Measurements from ENCODE around the gene PCSK9.

PCSK9 gene

GRCh38 chr1:55039342-55040082 lies at the start of gene PCSK9:
TSS of gene PCSK9 (plus strand) at chr1:55039548. CDS start at chr1:55039838, 290 bp downstream.
- DNase-seq: peak; percentile 67

- no peak for DNase-seq
Measured at GRCh38 chr1:54989968-54990810, 49.2 kb upstream of the PCSK9 start.

GRCh38 chr1:54990916-54991315 lies 48.4 kb upstream of the PCSK9 start:
- no peak for DNase-seq

DNA sequence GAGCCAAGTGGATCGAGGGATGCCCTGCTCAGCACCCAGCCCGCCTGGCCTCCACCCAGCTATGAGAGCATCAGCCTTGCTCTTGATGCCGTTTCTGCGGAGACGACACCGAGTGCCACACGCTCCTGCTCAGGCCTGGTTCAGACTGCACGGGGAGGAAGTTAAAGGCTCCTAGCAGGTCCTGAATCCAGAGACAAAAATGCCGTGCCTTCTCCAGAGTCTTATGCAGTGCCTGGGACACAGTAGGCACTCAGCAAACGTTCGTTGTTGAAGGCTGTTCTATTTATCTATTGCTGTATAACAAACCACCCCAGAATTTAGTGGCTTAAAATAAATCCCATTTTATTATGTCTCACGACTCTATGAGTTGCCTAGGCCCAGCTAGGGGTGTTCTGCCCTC lies 47.4 kb upstream of the PCSK9 start:
- DNase-seq: no peak

GRCh38 chr1:54993140-54993539 lies 46.2 kb upstream of the PCSK9 start:
- no peak for DNase-seq

DNA sequence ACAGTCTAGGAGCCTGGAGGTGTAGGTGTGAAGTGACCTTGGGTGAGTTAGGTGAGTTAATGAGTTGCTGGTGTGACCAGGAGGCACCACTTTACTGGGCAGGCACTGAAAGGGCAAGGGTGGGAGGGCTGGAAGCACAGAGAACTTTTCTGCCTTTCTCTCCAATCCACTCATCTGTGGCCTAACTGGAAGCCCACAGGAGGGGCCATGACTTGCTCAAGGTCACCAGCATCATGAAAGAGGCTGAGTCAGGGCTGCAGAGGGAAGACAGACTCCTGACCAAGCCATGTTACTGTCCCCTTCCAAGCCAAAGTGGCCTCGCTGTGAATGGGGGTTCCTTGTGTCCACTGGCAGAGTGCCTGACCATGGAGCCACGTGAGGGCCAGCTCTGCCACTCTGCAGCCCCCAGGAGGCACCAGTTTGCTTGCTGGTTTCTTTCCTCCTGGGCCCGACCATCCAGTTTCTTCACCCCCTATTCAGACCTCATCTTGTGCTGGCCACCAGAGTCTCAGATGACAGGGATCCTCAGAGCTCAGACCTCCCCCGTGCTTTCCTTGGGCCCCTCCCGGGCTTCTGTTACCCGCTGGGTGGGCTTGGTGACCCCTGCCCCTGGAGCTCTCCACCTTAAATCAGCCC lies 44.9 kb upstream of the PCSK9 start:
- no peak for DNase-seq

DNA sequence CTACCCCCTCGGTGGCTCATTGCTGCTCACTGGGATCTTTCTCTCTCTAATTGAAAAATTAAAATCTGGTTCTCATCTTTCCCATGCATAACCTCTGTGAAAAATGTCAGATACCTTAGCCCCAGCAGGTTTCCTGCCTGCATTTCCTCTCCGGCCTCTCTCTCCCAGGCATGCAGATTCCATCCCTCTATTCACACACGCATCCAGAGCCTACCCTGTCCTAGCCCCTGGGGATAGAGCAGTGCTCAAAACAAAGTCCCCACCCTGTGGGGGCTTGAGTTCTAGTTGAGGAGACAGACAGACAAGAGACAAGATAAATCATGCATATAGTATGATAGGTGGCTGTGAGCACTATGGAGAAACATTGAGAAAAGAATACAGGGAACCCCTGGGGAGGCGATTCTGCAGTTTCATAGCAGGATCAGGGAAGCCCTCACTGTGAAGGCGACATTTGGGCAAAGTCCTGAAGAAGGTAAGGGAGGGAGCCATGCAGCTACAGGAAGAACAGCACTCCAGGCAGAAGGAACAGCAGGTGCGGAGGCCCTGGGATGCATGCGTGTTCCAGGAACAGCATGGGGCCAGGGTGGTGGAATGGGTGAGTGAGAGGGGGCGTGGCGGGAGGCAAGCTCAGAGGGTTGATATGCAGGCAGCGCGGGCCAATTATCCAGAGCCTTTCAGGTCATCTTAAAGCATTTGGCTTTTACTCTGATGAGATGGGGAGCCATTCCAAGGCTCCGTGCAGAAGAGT lies 44.2 kb upstream of the PCSK9 start:
- peak; percentile 15 for DNase-seq

GRCh38 chr1:54995835-54996234 lies 43.5 kb upstream of the PCSK9 start:
- DNase-seq: peak; percentile 19

- DNase-seq: peak; percentile 63
Measured at GRCh38 chr1:54996359-54996868, 42.9 kb upstream of the PCSK9 start.

- no peak for DNase-seq
Measured at GRCh38 chr1:54996869-54997710, 42.3 kb upstream of the PCSK9 start.

- no peak for DNase-seq
Measured at GRCh38 chr1:54997711-54997986, 41.7 kb upstream of the PCSK9 start.

DNA sequence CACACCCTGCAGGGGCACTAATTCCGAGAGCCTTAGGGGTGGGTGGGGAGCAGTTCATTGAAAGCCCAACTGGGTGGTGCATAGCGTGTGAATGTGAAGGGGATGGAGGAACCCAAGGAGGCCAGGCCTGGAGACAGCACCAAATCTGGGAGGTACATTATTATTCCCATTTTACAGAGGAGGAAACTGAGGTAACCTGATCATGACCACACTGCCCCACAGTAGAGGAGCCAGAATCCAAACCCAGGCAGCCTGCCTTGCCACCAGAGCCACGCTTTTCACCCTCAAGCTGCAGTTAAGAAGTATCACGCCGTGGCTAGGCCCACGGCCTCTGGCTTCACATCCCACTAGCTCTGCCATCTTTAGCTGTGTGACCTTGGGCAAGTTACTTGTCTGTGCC lies 41.2 kb upstream of the PCSK9 start:
- DNase-seq: no peak

GRCh38 chr1:54998677-54999076 lies 40.7 kb upstream of the PCSK9 start, which contains the start of gene BSND:
TSS of gene BSND (plus strand) at chr1:54998933. CDS start at chr1:54999187, 254 bp downstream.
- no peak for DNase-seq

- no peak for DNase-seq
Measured at GRCh38 chr1:55000110-55001085, 39.0 kb upstream of the PCSK9 start.

- no peak for DNase-seq
Measured at GRCh38 chr1:55001311-55001710, 38.0 kb upstream of the PCSK9 start.

- DNase-seq: no peak
Measured at GRCh38 chr1:55002686-55003085, 36.7 kb upstream of the PCSK9 start.

DNA sequence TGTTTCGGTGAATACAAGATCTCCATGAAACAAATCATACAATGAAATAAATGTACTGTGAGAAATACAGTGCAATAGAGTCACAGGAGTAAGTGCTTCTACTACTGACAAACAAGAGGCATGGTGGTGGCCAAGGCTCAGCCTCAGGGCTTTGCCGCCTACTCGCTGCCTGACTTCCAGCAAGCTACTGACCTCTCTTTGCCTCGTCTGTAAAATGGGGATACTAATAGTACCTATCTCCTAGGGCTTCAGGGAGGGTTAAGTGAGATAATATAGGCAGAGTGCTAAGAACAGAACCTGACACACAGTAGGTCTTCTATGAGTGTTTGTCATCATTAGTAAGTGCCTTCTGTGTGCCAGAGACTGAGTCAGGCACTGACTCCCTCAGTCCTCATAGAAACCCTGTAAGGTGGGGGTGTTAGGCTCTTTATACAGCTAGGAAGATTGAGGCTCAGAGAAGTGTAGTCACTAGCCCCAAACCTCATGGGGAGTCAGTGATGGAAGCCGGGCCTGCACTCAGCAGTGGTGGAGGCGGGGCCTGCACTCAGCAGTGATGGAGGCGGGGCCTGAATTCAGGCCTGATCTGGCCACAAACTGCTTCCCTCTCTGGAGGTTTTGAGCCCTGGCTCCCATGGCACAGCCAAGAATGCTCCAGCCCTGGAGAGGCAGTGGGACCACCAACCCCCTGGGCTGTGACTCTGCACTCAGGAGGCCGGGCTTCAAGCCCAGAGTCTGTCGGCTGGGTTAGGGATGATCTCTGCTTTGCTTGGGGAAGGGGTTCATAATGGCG lies 33.8 kb upstream of the PCSK9 start:
- DNase-seq: no peak

GRCh38 chr1:55006931-55007330 lies 32.4 kb upstream of the PCSK9 start:
- no peak for DNase-seq

- DNase-seq: peak; percentile 0
Measured at GRCh38 chr1:55007625-55008024, 31.7 kb upstream of the PCSK9 start.
